Measurements from ENCODE around the gene PTTG1.

PTTG1 gene

GRCh38 chr5:160421625-160422258 is at the start of gene PTTG1:
PTTG1 (plus strand) TSS chr5:160421855; CDS start chr5:160422313, 458 bp downstream.
- peak; percentile 71 to 85 for DNase-seq (ENCODE audit: extremely low read depth in 1 of 2, low read depth in 1 of 2)

GRCh38 chr5:160375166-160375565 is 46.5 kb upstream of the PTTG1 start:
- no peak for DNase-seq (ENCODE audit: extremely low read depth in 1 of 2, low read depth in 1 of 2)

GRCh38 chr5:160375701-160376100 is 46.0 kb upstream of the PTTG1 start:
- DNase-seq (ENCODE audit: extremely low read depth in 1 of 2, low read depth in 1 of 2): no peak

- DNase-seq (ENCODE audit: extremely low read depth in 1 of 2, low read depth in 1 of 2): no peak
Measured at GRCh38 chr5:160376416-160376815, 45.2 kb upstream of the PTTG1 start.

- DNase-seq (ENCODE audit: extremely low read depth in 1 of 2, low read depth in 1 of 2): no peak
Measured at GRCh38 chr5:160377651-160378050, 44.0 kb upstream of the PTTG1 start.

GRCh38 chr5:160378330-160378729 is 43.3 kb upstream of the PTTG1 start:
- no peak for DNase-seq (ENCODE audit: extremely low read depth in 1 of 2, low read depth in 1 of 2)

GRCh38 chr5:160379511-160379910 is 42.1 kb upstream of the PTTG1 start:
- DNase-seq (ENCODE audit: extremely low read depth in 1 of 2, low read depth in 1 of 2): no peak

- DNase-seq (ENCODE audit: extremely low read depth in 1 of 2, low read depth in 1 of 2): no peak
Measured at GRCh38 chr5:160380041-160380440, 41.6 kb upstream of the PTTG1 start.

- DNase-seq (ENCODE audit: extremely low read depth in 1 of 2, low read depth in 1 of 2): no peak
Measured at GRCh38 chr5:160382346-160382745, 39.3 kb upstream of the PTTG1 start.

- DNase-seq (ENCODE audit: extremely low read depth in 1 of 2, low read depth in 1 of 2): no peak
Measured at GRCh38 chr5:160384681-160385080, 37.0 kb upstream of the PTTG1 start.

- no peak for DNase-seq (ENCODE audit: extremely low read depth in 1 of 2, low read depth in 1 of 2)
Measured at GRCh38 chr5:160385496-160385895, 36.2 kb upstream of the PTTG1 start.

- no peak for DNase-seq (ENCODE audit: extremely low read depth in 1 of 2, low read depth in 1 of 2)
Measured at GRCh38 chr5:160387445-160387844, 34.2 kb upstream of the PTTG1 start.

- no peak for DNase-seq (ENCODE audit: extremely low read depth in 1 of 2, low read depth in 1 of 2)
Measured at GRCh38 chr5:160390787-160391696, 30.6 kb upstream of the PTTG1 start.

GRCh38 chr5:160395111-160395510 is 26.5 kb upstream of the PTTG1 start:
- DNase-seq (ENCODE audit: extremely low read depth in 1 of 2, low read depth in 1 of 2): no peak

- DNase-seq (ENCODE audit: extremely low read depth in 1 of 2, low read depth in 1 of 2): no peak
Measured at GRCh38 chr5:160397492-160397891, 24.2 kb upstream of the PTTG1 start.

- DNase-seq (ENCODE audit: extremely low read depth in 1 of 2, low read depth in 1 of 2): no peak
Measured at GRCh38 chr5:160398806-160399205, 22.8 kb upstream of the PTTG1 start.

- DNase-seq (ENCODE audit: extremely low read depth in 1 of 2, low read depth in 1 of 2): peak in 1 of 2 donors; percentile 38
Measured at GRCh38 chr5:160399402-160400353, 22.0 kb upstream of the PTTG1 start, which contains the start of gene FAM200C. FAM200C (minus strand) TSS chr5:160400054; CDS start chr5:160395490, 4,564 bp downstream.

GRCh38 chr5:160418561-160419457 is 2.8 kb upstream of the PTTG1 start, which contains the start of gene SLU7:
SLU7 (minus strand) TSS chr5:160419081; CDS start chr5:160415294, 3,787 bp downstream.
- DNase-seq (ENCODE audit: extremely low read depth in 1 of 2, low read depth in 1 of 2): peak; percentile 80 to 91

GRCh38 chr5:160419458-160420330 is 2.0 kb upstream of the PTTG1 start:
- no peak for DNase-seq (ENCODE audit: extremely low read depth in 1 of 2, low read depth in 1 of 2)
